T-helper 1 cell treated with Interleukin-12 subunit alpha and Interleukin-12 subunit beta and Interleukin-4 antibody, amounts not matched to agents 30 ng/mL and 1 ng/mL, for 36 hours (primary cell): Measurements from ENCODE around the gene CLCA4. TPM values are rescaled to one million over a fixed set of nuclear protein-coding genes. Genes with fewer than 3 reads are reported as not detected.
"Not testable (repeated sequence)": the region's sequence is repeated elsewhere in the genome, so short reads cannot be mapped to it uniquely, and the experiment has no call there.

Experiments used
- intact Hi-C: fragments of 100-400 bp; cut with micrococcal nuclease; formaldehyde crosslinking; loops from one replicate; pipeline ENCODE4 v1.15.1; 2024
- total RNA-seq: library from RNA; stranded (reverse); gene quantifications from 2 replicates; pipeline ENCODE4 v1.2.3, GENCODE V29; 2022

The CLCA4 gene
- total RNA-seq, 1 donor from 2014 or later, result not detected

GRCh38 chr1:86527306-86527705 lies 19.6 kb upstream of the CLCA4 start:
- intact Hi-C loops, result no loop called here

DNA sequence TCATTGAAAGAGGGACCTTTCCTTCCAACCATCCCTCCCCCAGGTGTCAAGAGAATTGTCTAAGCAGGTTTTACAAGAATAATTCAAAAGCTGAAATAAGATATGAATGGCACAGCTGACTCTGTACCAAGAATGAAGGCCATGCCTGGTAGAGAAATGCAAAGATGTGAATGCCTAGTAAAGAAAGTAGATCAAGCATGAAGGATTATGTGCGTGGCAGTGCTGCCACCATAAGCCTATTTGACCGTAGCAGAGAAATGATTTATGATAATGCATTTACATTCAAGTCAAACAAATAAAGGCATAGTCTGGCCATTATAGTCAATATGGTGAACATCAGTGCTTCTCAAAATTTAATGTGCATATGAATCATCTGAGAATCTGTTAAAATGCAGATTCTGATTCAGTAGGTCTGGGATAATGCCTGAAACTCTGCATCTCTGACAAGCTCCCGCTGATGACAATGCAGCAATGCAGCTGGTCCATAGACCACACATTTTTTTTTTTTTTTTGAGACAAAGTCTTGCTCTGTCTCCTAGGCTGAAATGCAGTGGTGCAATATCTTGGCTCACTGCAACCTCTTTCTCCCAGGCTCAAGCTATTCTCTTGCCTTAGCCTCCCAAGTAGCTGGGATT lies 16.6 kb upstream of the CLCA4 start:
- intact Hi-C loops, result no loop called here

DNA sequence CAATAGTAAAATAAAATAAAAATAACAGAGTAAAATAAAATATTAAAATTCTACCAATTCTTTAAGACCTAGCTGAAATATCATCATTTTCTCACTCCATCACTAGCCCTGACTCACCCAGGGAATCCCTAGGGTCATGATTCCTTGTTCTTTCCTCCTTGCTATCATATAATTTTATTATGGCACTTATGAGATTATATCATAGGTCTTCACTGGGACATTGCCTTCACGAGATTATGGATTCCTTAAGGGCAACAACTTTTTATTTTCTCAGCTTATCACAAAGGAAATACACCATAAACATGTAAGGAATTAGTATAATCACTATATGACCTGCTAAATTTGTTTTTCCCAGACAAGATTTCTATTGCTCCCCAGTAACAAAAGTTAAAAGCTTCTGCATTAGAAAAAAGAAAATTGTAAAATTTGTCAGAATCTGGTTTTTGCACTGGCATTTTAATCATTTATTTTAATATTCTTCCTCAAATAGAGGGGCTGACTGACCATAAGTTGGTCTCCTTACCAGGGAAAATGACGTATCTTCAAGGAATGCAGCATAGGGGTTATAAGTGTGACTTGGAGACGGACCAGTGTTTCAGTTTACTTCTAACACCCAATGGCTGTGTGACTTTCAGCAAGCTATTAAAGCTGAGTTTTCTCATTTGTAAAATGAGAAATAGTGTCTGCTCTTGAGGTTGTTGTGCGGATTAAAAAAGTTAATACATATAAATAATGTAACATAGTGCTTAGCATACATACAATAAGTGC lies 8.8 kb upstream of the CLCA4 start:
- intact Hi-C loops, result no loop called here

DNA sequence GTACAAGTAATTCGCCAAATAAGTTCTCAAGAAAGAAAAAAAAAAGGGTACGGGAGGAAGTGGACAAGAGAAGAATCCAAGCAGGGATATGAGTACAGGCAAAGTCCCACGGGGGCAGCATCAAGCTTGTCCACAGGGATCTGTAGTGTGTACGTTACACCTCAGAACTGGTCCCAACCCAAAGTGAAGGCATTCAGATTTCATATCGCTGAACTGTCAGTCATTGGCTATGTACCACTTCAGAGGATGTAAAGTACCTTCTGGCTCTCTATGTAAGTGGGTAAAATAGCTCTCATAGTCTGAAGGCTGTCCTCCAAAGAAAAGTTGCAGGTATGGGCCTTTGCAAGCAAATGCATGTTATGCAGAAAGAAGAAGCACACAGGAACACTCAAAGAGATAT lies 8.1 kb upstream of the CLCA4 start:
- intact Hi-C loops, result no loop called here

- intact Hi-C loops, result no loop called here
Observed at GRCh38 chr1:86541859-86542258, 5.0 kb upstream of the CLCA4 start.

DNA sequence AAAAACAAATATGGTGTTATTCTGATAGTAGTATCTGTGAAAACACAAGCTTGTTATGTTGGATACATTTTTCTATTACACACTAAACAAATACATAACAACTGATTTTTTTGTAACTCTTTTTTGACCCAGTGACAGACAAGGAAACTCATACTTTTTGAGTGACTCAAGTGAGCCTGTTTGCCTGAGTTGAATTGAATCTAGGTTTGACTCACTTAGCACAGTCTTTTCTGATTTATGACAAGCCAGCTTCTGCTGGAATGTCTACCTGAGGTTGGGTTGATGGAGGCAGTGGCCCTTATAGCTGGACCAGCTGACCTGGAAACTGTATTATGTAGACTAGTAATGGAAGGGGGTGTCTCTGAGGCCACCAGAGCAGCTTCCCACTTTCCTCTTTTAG lies 4.2 kb upstream of the CLCA4 start:
- intact Hi-C loops, result no loop called here

DNA sequence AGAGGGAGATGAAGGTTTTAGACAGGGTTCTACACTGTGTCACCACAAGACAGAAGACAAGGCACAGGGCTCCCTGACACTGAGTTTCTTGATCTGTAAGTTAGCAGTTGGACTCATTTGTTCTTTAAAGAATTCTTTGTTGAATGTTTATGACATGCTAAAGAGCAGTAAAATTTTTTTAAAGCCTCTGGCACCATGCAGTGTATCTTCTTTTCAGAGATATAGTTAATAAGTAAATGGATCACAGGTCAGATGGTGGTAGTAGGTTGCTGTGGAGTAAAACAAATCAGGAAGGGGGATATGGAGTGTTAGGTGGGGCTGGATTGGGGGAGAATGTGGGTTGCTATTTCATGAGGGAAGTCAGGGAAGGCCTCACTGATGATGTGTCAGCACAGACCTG lies 2.0 kb downstream of the CLCA4 start:
- intact Hi-C loops, result no loop called here

DNA sequence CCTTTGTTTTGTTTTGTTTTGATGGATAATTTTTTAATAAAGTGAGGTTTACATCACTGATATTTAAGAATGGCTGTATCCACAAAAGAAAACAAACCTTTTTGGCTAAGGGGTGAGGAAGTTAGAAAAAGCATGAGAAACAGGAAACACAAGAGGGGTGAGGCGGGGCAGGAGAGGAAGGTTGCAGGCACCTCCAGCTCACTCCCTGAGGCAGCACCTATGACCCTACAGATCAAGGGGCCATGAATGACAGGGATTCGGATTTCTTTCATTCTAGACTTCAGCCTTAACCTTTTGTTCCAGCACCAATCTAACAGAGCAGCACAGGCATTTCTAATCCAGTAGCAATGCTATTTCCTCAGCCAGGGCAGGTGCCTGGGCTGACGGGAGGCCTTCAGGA lies 4.4 kb downstream of the CLCA4 start:
- intact Hi-C loops, result no loop called here

GRCh38 chr1:86552376-86552775 lies 5.5 kb downstream of the CLCA4 start:
- intact Hi-C loops, result no loop called here

DNA sequence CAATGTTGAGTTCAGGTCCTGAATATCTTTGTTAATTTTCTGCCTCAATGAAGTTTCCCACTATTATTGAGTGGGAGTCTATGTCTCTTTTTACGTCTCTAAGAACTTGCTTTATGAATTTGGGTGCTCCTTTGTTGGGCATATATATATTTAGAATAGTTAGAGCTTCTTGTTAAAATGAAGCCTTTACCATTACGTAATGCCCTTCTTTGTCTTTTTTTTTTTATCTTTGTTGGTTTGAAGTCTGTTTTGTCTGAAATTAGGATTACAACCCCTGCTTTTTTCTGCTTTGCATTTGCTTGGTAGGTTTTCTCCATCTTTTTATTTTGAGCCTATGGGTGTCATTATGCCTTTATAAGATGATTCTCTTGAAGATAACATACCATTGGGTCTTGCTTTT lies 10.9 kb downstream of the CLCA4 start:
- intact Hi-C loops, result no loop called here

GRCh38 chr1:86563849-86564248 lies 17.0 kb downstream of the CLCA4 start:
- intact Hi-C loops, result no loop called here

GRCh38 chr1:86567341-86567740 lies 20.5 kb downstream of the CLCA4 start:
- intact Hi-C loops, result no loop called here

DNA sequence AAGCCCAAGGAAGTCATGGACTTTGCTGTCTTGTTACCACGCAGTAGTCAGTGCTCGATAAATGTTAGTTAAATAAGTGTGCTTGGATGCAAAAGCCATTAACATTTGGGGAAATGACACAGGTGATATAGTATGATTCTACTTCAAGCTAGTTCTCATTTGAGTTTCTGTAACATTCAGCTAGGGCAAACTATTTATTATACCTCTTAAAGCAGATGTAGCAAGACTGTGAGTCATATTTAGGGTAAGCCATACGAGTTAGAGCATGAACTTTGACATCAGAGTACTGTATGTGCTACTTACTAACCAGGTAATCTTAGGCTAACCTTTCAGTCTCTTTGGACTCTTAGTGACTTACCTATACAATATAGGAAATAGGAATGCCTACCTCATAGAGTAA lies 21.0 kb downstream of the CLCA4 start:
- intact Hi-C loops, result no loop called here

DNA sequence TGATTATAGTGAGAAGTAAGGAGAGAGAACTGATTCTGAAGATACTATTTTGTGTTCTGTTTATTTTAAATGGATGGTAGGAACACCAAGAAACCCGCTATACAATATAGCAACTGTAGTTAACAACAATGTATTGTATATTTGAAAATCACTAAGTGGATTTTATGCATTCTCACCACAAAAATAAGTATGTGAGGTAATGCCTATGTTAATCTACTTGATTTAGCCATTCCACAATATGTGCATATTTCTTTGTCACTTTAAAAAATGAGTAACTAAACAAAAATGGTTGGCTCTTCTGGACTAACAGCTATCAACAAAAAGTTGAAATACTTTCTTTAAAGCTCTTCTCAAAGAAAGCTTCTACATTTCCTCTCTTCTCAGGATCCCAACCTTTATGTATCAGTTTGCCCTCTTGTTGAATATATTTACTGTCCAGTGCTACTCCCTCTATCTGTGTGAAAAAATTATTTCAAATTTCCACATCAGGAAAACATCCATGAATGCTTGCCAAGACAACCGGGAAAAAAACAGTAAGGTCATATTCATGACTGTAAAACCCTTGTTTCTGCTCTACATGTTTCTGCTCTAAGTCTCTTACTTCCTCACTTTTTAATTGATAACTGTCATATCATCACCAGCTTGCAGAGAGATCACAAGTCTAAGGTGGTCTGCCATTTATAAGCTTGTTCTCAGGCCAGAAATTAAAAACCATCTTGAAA lies 27.0 kb downstream of the CLCA4 start:
- intact Hi-C loops, result no loop called here

DNA sequence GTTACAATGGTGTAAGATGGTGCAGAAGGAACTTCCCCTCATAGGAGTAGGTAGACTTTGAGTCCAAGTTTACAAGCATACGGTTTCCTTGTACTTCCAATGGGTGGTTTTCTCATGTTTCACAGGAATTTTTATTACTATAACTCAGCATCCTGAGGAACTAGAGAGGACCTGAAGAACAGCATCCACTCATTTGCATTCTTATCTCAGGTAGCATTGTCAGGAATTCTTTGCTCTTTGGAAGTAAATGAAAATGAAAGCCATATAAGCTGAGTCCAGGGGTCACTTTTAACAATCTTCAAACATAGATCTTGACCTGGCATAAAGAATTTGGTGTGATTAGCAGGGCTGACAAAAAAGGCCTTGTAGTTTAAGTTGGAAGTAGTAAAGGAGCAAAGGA lies 34.4 kb downstream of the CLCA4 start:
- intact Hi-C loops, result no loop called here

GRCh38 chr1:86582161-86582560 lies 35.3 kb downstream of the CLCA4 start:
- intact Hi-C loops, result no loop called here

- intact Hi-C loops, result no loop called here
Observed at GRCh38 chr1:86583032-86583431, 36.2 kb downstream of the CLCA4 start.

DNA sequence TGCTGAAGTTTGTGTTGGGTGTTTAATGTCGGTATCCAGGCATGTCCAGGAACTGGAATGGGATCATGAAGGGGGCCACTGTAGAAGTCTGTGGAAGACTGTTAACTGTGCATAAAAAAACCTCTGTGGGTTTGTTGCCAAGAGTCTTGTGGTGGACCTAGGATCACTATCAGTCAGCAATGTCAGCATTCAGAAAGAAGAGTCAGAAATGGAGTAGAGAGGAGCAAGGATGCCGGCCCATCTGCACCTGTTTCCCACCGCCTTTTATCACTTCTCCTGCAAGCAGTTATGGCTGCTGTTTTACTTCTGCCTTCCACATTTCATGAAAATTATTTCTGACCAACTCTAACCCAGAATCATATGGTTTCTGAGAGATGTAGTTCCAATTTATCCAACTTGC lies 36.7 kb downstream of the CLCA4 start:
- intact Hi-C loops, result no loop called here

DNA sequence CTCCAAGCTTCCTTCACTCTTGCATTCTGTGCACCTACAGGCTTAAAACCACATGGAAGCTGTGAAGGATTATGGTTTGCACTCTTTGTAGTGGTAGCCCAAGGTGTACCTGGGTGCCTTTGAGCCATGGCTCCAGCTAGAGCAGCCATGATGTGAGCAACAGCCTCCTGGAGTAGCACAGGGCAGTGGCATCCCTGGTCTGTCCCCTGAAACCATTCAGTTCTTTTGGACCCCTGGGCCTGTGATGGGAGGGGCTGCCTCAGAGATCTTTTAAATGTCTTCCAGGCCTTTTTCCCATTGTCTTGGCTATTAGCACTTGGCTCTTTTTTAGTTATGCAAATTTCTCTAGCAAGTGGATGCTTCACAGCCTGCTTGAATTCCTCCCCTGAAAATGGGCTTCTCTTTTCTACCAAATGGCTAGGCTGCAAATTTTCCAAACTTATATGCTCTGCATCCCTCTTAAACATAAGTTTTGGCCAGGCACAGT lies 47.4 kb downstream of the CLCA4 start:
- intact Hi-C loops, result no loop called here

GRCh38 chr1:86596224-86596623 lies 49.3 kb downstream of the CLCA4 start:
- intact Hi-C loops, result no loop called here

- intact Hi-C loops, result no loop called here
Observed at GRCh38 chr1:86596741-86597290, 49.9 kb downstream of the CLCA4 start.

DNA sequence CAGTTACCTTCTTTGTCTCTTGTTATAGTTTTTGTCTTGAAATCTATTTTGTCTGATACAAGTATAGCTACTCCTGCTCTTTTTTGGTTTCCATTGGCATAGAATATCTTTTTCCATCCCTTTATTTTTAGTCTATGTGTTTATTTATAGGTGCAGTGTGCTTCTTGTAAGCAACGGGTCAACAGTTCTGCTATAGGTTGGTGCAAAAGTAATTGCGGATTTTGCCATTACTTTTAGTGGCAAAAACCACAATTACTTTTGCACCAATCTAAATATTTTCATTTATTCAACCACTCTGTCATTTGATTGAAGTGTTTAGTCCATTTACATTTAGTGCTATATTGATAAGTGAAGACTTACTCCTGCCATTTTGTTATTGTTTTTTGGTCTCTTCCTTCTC lies 59.2 kb downstream of the CLCA4 start:
- intact Hi-C loops, result not testable (repeated sequence)
